Peyer's patch (tissue), 4 donors: ENCODE data around the gene SACS.

ENCODE experiments used
- POLR2A ChIP-seq, 2 donors: fragments of 450-650 bp; IDR thresholded peaks; one replicate each; pipeline ENCODE4 v1.5.1; 2017; ENCODE audit warnings: antibody characterized with exemption in 2 of 2, mild to moderate bottlenecking in 2 of 2, moderate library complexity in 2 of 2
- TF ChIP-seq, protein P1 (sequence below), 6 experiments: fragments of 450-650 bp in 4 of 6; fragments of 200-600 bp in 2 of 6; sonication (generic) in 1 of 6; IDR thresholded peaks; one replicate each; pipeline ENCODE4 v1.5.1; 2017 to 2019; ENCODE audit warnings: antibody characterized with exemption in 6 of 6, mild to moderate bottlenecking in 3 of 6, moderate library complexity in 1 of 6

DNA sequence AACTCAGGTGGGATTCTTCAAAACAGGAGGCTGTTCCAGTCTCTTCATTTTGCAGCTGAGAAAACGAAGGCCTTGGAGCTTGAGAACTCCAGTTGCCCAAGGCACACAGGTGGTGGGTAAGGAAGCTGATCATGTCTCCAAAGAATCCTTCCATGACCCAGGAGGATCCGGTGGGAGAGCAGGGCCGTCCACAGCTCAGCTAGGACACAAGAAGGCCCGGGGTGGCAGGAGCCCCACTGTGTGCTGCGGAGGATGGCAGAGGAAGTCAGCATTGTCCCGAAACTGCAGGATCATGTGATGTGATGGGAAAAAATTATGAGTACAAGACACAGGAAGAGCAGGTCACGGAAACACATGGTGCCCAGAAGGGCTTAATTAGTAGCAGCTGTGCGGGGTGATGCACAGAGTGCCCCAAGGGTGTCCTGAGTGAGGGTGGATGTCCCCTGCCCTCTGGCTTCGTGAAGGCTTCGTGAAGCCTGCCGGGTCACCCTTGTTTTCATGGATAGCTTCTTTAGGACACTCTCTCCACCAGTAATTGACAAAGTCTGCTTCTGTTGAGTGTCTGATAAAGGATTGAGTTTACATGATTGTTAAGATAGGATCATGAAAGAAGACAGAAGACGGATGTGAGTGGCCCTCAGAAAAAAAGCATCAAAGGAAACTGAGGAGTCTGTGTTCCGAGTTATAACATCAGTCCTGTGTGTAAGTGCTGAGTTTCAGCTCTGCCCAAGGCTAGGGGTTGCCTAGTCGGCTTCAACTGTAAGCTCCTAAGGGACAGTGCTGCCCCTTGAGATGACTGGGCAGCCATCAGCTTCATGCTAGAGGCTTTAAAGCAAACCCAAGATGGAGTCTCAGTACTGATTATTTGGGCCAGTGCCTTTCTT lies 33.8 kb upstream of the SACS start:
- TF ChIP-seq POLR2A (IDR thresholded peaks at IDR 0.05): no peak
- TF ChIP-seq, protein P1, sequence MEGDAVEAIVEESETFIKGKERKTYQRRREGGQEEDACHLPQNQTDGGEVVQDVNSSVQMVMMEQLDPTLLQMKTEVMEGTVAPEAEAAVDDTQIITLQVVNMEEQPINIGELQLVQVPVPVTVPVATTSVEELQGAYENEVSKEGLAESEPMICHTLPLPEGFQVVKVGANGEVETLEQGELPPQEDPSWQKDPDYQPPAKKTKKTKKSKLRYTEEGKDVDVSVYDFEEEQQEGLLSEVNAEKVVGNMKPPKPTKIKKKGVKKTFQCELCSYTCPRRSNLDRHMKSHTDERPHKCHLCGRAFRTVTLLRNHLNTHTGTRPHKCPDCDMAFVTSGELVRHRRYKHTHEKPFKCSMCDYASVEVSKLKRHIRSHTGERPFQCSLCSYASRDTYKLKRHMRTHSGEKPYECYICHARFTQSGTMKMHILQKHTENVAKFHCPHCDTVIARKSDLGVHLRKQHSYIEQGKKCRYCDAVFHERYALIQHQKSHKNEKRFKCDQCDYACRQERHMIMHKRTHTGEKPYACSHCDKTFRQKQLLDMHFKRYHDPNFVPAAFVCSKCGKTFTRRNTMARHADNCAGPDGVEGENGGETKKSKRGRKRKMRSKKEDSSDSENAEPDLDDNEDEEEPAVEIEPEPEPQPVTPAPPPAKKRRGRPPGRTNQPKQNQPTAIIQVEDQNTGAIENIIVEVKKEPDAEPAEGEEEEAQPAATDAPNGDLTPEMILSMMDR (IDR thresholded peaks at IDR 0.05): no peak
